Thymus (tissue), 11 donors: ENCODE data around the gene GPC6. TPM values are rescaled to one million over a fixed set of nuclear protein-coding genes. Genes with fewer than 3 reads are reported as not detected.

ENCODE experiments used
- DNase-seq, 9 donors: peaks; one replicate each; pipeline ENCODE4 v3.0.0-alpha.2; 2013; ENCODE audit warnings: low spot score in 9 of 9, low read depth in 6 of 9, missing footprints in 1 of 9
- H3K27ac ChIP-seq, 2 donors: one replicate each; pipeline ENCODE4 v1.5.1; 2013; ENCODE audit warnings: control low read depth in 1 of 2, low read depth in 1 of 2, low read length in 1 of 2, mild to moderate bottlenecking in 1 of 2, moderate library complexity in 1 of 2
- H3K27me3 ChIP-seq, 2 donors: one replicate each; pipeline ENCODE4 v1.5.1; 2013; ENCODE audit warnings: low read length in 1 of 2; ENCODE audit not compliant: control insufficient read depth in 2 of 2, insufficient read depth in 1 of 2
- H3K36me3 ChIP-seq, 2 donors: one replicate each; pipeline ENCODE4 v1.5.1; 2013; ENCODE audit warnings: low read length in 1 of 2, mild to moderate bottlenecking in 1 of 2, moderate library complexity in 1 of 2; ENCODE audit not compliant: control insufficient read depth in 2 of 2, insufficient read depth in 2 of 2
- H3K4me1 ChIP-seq, 2 donors: one replicate each; pipeline ENCODE4 v1.5.1; 2013; ENCODE audit warnings: low read length in 2 of 2; ENCODE audit not compliant: control insufficient read depth in 2 of 2, insufficient read depth in 2 of 2
- H3K4me3 ChIP-seq, 2 donors: one replicate each; pipeline ENCODE4 v1.5.1; 2013; ENCODE audit warnings: low read length in 2 of 2, control low read depth in 1 of 2, mild to moderate bottlenecking in 1 of 2
- H3K9me3 ChIP-seq, 2 donors: one replicate each; pipeline ENCODE4 v1.5.1; 2013; ENCODE audit warnings: low read length in 1 of 2, mild to moderate bottlenecking in 1 of 2; ENCODE audit not compliant: control insufficient read depth in 2 of 2, insufficient read depth in 1 of 2
- WGBS: extraction: QIAGEN DNeasy Blood & Tissue Kit; methylation state at CpG from one replicate; pipeline ENCODE4 v1.1.7; 2013; 5-methylcytosine and 5-hydroxymethylcytosine counted together
- polyA plus RNA-seq: library from polyadenylated mRNA; stranded (reverse); fragments of 200-250 nt; gene quantifications from one replicate; pipeline ENCODE4 v1.2.3, GENCODE V29; 2013
- total RNA-seq: library from RNA; stranded (reverse); fragments of 120-200 nt; gene quantifications from one replicate; pipeline ENCODE4 v1.2.4, GENCODE V29; 2013
- donor health status: healthy.

The GPC6 gene
- total and polyA plus RNA-seq, 2 donors, result 1.1 to 6.9 TPM

DNA sequence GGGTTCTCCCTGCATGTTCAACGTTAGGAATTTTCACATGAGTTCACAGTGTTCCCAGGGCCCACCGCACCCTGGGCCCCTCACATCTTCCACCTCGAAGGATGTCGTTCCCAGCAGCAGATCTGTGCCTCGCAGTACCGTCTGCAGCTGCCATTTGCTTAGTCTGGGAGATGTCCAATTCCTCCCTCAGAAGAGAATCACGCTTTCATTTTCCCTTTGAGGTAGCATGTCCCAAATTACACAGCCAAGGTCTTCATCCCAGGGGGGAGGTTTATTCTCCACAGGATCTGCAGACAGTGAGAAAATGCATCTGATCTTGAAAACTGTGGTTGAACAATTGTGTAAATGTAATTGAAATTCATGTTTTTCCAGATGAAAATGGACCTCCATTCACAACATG is 1102.7 kb downstream of the GPC6 start:
- Histone ChIP-seq H3K27ac (no peak overlapping the region), H3K36me3 (no peaks in the 10 kb centered on the region), H3K4me3 (no peak overlapping the region), H3K4me1 (peaks cover 33 to 61% of the 10 kb centered on the region in 2 donors), H3K27me3 (peaks cover 31 to 37% of the 10 kb centered on the region in 2 donors), H3K9me3 (no peaks in the 10 kb centered on the region)
- no peak for DNase-seq
- 95% methylated on average over 7 of the region's 7 CpGs for WGBS

DNA sequence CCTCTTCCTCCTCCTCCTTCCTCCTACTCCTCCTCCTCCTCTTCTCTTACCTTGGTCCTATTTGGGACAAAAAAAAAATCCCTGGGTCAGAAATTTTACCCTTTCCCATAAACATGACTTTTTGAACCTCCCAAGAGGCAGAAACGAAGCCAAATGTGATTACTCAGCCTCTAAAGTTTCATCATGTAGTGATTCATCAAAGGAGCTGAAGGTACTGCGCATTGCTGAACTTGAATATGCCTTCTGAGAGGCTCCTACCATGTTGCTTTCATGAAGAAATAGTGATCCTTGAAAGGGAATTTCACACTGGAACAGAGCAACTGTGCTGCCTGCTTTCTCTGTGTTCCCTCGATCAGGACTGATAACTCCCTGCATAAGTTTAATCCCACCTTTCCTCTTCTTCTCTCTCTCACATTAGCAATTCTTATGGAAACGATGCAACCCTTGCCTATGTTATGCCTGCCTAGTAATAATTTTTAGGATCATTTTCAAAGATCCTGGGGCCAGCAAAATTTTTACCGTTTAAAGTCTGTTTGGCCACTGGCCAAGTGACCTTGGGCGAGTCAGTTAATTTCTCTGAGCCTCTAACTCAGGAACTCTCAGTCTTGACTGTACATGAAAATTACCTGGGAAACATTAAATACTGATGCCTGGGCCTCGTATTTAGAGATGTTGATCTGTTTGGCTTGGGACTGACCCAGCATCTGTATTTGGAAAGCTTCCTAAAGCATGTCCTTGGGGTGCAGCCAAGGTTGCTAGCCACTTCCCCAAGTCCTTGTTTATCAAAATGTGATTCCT is 1103.3 kb downstream of the GPC6 start:
- 81% methylated on average over 7 of the region's 7 CpGs for WGBS
- Histone ChIP-seq H3K4me1 (peaks cover 29 to 54% of the 10 kb centered on the region in 2 donors), H3K27me3 (peaks cover 34 to 43% of the 10 kb centered on the region in 2 donors), H3K27ac (no peak overlapping the region), H3K4me3 (no peak overlapping the region), H3K36me3 (no peaks in the 10 kb centered on the region), H3K9me3 (no peaks in the 10 kb centered on the region)
- DNase-seq, result peak in 1 of 9 donors; percentile 28

DNA sequence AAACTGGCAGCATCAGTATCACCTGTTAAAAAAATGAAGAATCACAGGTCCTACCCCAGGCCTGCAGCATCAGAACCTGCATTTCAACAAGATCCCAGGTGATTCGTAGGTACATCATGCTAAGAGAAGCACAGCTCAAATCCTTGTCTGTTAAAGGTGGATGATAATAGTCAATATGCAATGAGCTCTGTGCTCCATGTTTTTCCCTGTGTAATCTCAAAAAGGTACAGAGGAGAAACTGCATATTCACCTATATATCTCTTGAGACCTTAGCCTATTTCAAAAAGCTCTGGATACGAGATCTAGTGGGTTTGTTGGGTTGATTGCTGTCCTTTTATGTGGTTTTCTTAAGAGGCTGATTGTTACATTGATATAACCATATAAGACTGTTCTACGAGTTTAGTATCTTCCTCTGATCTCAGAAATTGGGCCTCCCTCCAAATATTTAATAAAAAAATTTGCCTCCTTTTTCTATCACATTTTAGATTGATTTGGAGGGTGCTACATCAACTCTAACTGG is 1104.0 kb downstream of the GPC6 start:
- H3K4me1 ChIP-seq, result peaks cover 28 to 49% of the 10 kb centered on the region in 2 donors
- no peak overlapping the region for H3K27ac ChIP-seq
- no peaks in the 10 kb centered on the region for H3K9me3 ChIP-seq
- 32% methylated on average over 3 of the region's 3 CpGs for WGBS
- peak in 4 of 9 donors; percentile 38 to 78 (median 57) for DNase-seq
- peaks cover 37 to 47% of the 10 kb centered on the region in 2 donors for H3K27me3 ChIP-seq
- no peaks in the 10 kb centered on the region for H3K36me3 ChIP-seq
- H3K4me3 ChIP-seq, result no peak overlapping the region

DNA sequence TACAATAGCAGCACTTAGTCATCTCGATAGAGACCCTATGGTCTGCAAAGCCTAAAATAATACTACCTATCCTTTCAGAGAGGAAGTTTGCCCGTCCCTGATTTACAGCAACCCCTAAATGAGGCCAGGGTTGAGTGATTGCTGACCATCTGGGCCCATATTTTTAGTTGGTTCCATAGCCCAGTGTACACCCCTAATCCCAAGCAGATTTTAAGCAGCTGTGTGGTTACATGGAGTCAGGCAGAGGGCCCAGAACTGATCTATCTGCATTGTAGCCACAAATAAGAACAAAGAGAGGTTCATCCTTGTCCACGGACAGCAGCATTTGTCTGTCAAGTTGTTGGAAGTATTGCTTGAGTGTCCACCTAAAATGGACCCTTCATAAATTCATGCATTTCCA is 1104.7 kb downstream of the GPC6 start:
- no peak for DNase-seq
- Histone ChIP-seq H3K4me1 (peaks cover 26 to 45% of the 10 kb centered on the region in 2 donors), H3K4me3 (no peak overlapping the region), H3K36me3 (no peaks in the 10 kb centered on the region), H3K9me3 (no peaks in the 10 kb centered on the region), H3K27ac (no peak overlapping the region), H3K27me3 (peaks cover 41 to 47% of the 10 kb centered on the region in 2 donors)
- 92% methylated on average over 3 of the region's 3 CpGs for WGBS

DNA sequence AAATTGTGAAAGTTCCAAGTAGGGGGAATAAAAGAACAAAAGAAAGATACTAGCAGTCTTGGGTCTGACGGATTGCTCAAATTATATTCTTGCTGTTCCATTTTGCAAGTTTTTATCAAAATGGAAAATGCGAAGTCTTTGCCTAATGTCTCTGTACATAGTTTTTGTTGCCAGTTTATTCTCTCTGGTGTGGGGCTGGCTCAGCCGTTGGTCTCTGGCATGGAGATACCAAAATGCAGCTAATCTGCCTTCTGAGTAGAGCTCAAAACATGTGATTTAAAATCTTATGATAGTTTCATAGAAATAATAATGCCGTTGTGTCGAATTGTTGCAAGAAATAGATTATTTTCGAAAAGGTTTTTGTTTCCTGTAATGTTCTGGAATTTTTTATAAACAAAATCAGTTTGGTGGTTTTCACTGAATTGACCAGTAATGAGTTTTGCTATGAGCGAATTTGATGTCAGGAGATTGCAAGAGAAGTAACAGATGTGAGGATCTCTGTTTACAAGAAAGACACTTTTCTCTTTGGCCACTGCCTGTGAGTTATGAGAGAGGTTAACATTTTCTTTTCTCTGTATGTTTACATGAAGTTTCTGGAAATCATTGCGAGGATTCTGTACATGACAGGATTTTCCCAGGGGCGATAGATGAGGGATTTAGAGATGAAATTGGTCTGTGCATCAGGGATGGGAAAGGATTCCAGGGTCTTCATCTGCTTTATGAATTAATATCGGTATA is 1105.9 kb downstream of the GPC6 start:
- H3K4me1 ChIP-seq, result peaks cover 26 to 33% of the 10 kb centered on the region in 2 donors
- no peak for DNase-seq
- H3K36me3 ChIP-seq, result no peaks in the 10 kb centered on the region
- 91% methylated on average over 10 of the region's 10 CpGs for WGBS
- no peak overlapping the region for H3K4me3 ChIP-seq
- peaks cover 42 to 47% of the 10 kb centered on the region in 2 donors for H3K27me3 ChIP-seq
- no peaks in the 10 kb centered on the region for H3K9me3 ChIP-seq
- H3K27ac ChIP-seq, result no peak overlapping the region

DNA sequence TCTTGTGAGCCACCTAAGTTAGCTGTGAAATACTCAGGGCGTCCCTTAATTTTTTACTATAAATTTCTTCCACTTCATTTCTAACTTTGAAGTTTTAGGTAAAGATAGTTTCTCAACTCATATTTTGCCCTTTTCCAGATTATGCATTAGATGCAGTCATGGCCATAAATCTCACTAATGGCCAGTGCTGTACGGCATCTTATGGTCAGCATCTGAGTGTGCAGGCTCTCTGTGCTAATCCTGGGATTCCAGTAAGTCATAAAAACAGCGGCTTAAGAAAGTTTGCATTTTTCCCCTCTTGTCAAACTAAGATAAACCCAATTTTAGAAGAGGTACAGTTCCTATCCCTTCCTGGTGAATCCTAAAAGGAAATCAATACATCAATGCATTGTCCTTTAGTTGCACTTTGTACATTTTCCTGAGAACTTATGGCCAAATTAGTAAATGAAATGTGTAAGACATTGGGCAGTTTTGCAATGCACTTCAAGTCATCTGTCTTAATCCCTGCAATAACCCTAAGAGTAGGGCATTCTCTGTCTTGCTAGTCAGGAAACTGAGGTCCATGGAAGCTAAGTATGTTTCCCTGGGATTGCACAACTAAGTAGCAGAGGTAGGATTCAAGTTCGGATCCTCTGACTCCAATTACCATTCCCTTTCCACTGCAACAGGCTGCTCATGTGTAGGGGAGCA is 1106.7 kb downstream of the GPC6 start:
- Histone ChIP-seq H3K27me3 (peaks cover 42 to 47% of the 10 kb centered on the region in 2 donors), H3K4me1 (peaks cover 19 to 26% of the 10 kb centered on the region in 2 donors), H3K9me3 (peaks cover 0 to 1% of the 10 kb centered on the region in 2 donors), H3K27ac (no peak overlapping the region), H3K36me3 (no peaks in the 10 kb centered on the region), H3K4me3 (no peak overlapping the region)
- DNase-seq, result no peak
- WGBS, result 98% methylated on average over 4 of the region's 4 CpGs

DNA sequence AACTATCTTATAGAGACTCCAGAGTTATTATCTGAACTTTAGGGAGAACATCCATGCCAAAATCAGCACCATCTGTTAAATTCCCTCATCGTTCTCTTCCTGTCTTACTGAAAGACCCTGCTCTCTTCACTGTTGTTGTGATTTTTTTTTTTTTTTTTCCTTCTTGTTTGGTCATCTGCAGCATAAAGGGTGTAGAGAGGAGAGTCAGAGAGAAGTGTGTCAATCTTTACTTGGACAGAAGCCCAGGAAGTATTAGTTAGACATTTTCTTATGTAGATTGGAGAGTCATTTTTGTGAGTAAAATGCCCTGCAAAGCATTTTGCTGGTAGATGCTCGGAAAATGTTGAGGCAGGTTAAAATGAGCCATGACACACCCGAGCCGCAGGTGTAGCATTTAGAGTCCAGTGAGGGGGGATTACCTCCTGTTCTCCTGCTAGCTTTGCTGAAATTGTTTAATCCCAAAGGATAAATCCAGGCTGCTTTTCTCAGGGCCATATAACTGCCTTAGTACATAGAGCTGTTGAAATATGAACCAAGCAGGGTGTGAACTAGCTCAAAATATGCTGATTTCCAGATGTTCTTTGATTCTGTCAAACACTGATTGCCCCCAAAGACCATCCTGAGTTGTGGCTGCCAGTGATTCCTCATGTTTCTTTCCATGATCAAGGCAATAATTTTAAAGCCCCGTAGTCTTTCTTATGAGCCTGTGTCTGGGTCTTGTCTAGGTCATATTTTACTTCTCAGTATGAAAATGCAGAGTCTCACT is 1109.3 kb downstream of the GPC6 start:
- H3K9me3 ChIP-seq, result peaks cover 0 to 1% of the 10 kb centered on the region in 2 donors
- 96% methylated on average over 5 of the region's 5 CpGs for WGBS
- H3K36me3 ChIP-seq, result no peaks in the 10 kb centered on the region
- DNase-seq, result no peak
- no peak overlapping the region for H3K27ac ChIP-seq
- peaks cover 33 to 40% of the 10 kb centered on the region in 2 donors for H3K27me3 ChIP-seq
- peaks cover 4 to 5% of the 10 kb centered on the region in 2 donors for H3K4me1 ChIP-seq
- no peak overlapping the region for H3K4me3 ChIP-seq

DNA sequence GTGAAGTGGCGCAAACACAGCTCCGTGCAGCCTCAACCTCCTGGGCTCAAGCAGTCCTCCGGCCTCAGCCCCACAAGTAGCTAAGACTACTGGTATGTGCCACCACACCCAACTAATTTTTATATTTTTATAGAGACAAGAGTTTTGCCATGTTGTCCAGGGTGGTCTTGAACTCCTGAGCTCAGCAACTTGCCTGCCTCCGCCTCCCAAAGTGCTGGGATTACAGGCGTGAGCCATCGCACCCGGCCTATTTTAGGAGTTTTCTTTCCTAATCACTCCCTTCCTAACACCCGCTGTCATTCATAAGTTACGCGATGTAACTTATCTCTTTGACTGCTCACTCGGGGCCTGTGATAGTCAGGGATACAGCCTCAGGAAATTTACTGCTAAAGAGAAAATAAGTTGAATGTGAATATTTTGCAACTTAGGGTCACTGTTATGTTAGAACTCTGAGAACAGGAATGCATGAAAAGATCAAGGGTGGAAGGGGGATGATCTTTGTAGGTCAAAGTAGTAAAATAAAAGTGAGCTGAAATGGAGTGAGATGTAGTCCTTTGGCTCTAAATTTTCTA is 1112.6 kb downstream of the GPC6 start:
- Histone ChIP-seq H3K36me3 (no peaks in the 10 kb centered on the region), H3K4me3 (no peak overlapping the region), H3K9me3 (peaks cover 0 to 1% of the 10 kb centered on the region in 2 donors), H3K27me3 (peaks cover 13 to 15% of the 10 kb centered on the region in 2 donors), H3K27ac (no peak overlapping the region), H3K4me1 (no peaks in the 10 kb centered on the region)
- DNase-seq, result no peak
- WGBS, result 98% methylated on average over 11 of the region's 11 CpGs
